Measurements from ENCODE around the gene SELENOO. TPM values are rescaled to one million over a fixed set of nuclear protein-coding genes. Genes with fewer than 3 reads are reported as not detected.
A peak's percentile ranks its signal among the peaks of the same experiment; 100 is the strongest.

SELENOO gene
- total RNA-seq, 1 donor from 2014 or later: 24.5 TPM

- no peak overlapping the region for H3K27ac Mint-ChIP-seq (ENCODE audit: unreplicated experiment)
- no peaks in the 10 kb centered on the region for H3K9me3 Mint-ChIP-seq
- TF ChIP-seq, protein P1, sequence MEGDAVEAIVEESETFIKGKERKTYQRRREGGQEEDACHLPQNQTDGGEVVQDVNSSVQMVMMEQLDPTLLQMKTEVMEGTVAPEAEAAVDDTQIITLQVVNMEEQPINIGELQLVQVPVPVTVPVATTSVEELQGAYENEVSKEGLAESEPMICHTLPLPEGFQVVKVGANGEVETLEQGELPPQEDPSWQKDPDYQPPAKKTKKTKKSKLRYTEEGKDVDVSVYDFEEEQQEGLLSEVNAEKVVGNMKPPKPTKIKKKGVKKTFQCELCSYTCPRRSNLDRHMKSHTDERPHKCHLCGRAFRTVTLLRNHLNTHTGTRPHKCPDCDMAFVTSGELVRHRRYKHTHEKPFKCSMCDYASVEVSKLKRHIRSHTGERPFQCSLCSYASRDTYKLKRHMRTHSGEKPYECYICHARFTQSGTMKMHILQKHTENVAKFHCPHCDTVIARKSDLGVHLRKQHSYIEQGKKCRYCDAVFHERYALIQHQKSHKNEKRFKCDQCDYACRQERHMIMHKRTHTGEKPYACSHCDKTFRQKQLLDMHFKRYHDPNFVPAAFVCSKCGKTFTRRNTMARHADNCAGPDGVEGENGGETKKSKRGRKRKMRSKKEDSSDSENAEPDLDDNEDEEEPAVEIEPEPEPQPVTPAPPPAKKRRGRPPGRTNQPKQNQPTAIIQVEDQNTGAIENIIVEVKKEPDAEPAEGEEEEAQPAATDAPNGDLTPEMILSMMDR (conservative IDR thresholded peaks at IDR 0.05): no peak
- no peak for DNase-seq (ENCODE audit: low read depth, low spot score)
- peak overlapping the region; percentile 74 for H3K4me3 Mint-ChIP-seq
- H3K4me1 Mint-ChIP-seq: peaks cover 11% of the 10 kb centered on the region
- no peaks in the 10 kb centered on the region for H3K36me3 Mint-ChIP-seq (ENCODE audit: low read depth)
- no peaks in the 10 kb centered on the region for H3K27me3 Mint-ChIP-seq (ENCODE audit: low read depth)
These were observed 17.5 kb upstream of the SELENOO start for GRCh38 chr22:50183141-50183971.

- DNase-seq (ENCODE audit: low read depth, low spot score): no peak
- Mint-ChIP-seq H3K4me1 (peaks cover 11% of the 10 kb centered on the region), H3K9me3 (no peaks in the 10 kb centered on the region), H3K27ac (ENCODE audit: unreplicated experiment) (no peak overlapping the region), H3K27me3 (ENCODE audit: low read depth) (no peaks in the 10 kb centered on the region), H3K4me3 (peak overlapping the region; percentile 74), H3K36me3 (ENCODE audit: low read depth) (no peaks in the 10 kb centered on the region)
- TF ChIP-seq, protein P1 (conservative IDR thresholded peaks at IDR 0.05): no peak
These were observed 16.6 kb upstream of the SELENOO start for GRCh38 chr22:50184004-50184901.

- Mint-ChIP-seq H3K4me1 (peaks cover 8% of the 10 kb centered on the region), H3K27ac (ENCODE audit: unreplicated experiment) (no peak overlapping the region), H3K9me3 (no peaks in the 10 kb centered on the region), H3K4me3 (no peak overlapping the region), H3K27me3 (ENCODE audit: low read depth) (no peaks in the 10 kb centered on the region), H3K36me3 (ENCODE audit: low read depth) (no peaks in the 10 kb centered on the region)
- DNase-seq (ENCODE audit: low read depth, low spot score): no peak
- TF ChIP-seq, protein P1 (conservative IDR thresholded peaks at IDR 0.05): no peak
These were observed 15.9 kb upstream of the SELENOO start for GRCh38 chr22:50184902-50185374.

DNA sequence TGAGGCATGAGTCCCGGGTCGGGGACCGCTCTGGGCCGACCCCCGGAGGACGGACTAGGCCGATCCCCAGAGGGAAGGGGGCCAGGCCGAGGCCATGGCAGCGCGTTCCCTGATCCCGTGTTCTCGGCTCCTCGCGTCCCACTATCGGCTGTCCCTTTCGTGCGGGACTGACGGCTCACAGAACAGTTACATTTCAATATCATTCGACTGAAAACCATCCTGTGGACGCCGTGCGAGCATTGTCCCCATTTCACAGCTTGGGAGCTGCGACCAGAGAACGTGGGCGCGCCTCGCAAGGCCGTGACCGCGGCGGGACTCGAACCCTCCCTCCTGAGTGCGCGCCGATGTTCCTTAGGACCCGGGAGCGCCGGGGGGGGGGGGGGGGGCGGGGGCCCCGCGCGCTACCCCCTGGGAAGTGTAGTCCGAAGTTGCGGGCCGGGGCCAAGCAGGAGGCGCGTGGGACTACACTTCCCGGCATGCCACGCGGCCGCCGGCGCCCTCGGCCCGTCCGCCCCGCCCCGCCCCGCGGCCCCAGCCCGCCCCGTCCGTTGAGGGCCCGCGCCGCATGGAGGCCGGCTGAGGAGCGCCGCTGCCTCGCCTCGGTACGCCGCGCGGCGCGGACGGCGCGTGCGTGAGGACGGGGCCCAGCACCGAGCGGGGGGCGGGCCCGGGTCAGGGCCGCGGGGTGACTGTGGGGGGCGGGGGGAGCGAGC, 15.3 kb upstream of the SELENOO start, which contains the start of gene TRABD:
TSS of gene TRABD (plus strand) at position 539 of the 713 bp plus-strand sequence. CDS start 7,148 bp downstream, outside the sequence.
- peaks cover 7% of the 10 kb centered on the region for H3K4me1 Mint-ChIP-seq
- no peaks in the 10 kb centered on the region for H3K27me3 Mint-ChIP-seq (ENCODE audit: low read depth)
- peak within 1 kb of the TSS; percentile 87 for H3K27ac Mint-ChIP-seq (ENCODE audit: unreplicated experiment)
- H3K4me3 Mint-ChIP-seq: peak within 1 kb of the TSS; percentile 90
- no peaks in the 10 kb centered on the region for H3K9me3 Mint-ChIP-seq
- TF ChIP-seq, protein P1 (conservative IDR thresholded peaks at IDR 0.05): no peak
- DNase-seq (ENCODE audit: low read depth, low spot score): peak; percentile 75
- no peaks in the 10 kb centered on the region for H3K36me3 Mint-ChIP-seq (ENCODE audit: low read depth)

- TF ChIP-seq, protein P1 (conservative IDR thresholded peaks at IDR 0.05): no peak
- H3K36me3 Mint-ChIP-seq (ENCODE audit: low read depth): no peaks in the 10 kb centered on the region
- H3K4me3 Mint-ChIP-seq: peak overlapping the region; percentile 90
- DNase-seq (ENCODE audit: low read depth, low spot score): no peak
- H3K27ac Mint-ChIP-seq (ENCODE audit: unreplicated experiment): no peak overlapping the region
- peaks cover 9% of the 10 kb centered on the region for H3K4me1 Mint-ChIP-seq
- H3K9me3 Mint-ChIP-seq: no peaks in the 10 kb centered on the region
- no peaks in the 10 kb centered on the region for H3K27me3 Mint-ChIP-seq (ENCODE audit: low read depth)
These were observed 14.6 kb upstream of the SELENOO start for GRCh38 chr22:50186181-50186714.
